ENCODE results near the gene PLK1.

DNA sequence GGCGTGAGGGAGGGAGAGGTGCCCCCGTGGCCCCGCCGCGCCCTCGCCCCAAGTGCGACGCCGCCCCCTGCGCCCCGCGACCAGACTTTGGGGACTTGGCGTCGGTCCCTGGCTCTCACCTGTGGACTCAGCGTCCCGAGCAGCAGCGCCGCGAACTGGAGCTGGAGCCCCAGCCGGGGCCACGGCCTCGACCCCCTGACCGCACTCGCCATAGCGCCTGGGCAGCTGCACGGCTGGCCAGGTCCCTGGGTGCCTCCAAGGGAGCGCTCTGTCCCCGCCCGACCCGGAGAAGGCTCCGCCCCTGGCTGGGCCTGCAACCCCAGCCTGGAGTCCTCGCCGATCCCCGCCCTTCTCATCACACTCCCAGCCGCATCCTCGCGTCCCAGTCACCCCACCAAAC, 34.3 kb downstream of the PLK1 start, which contains the start of gene ERN2:
- TF ChIP-seq, protein P1, sequence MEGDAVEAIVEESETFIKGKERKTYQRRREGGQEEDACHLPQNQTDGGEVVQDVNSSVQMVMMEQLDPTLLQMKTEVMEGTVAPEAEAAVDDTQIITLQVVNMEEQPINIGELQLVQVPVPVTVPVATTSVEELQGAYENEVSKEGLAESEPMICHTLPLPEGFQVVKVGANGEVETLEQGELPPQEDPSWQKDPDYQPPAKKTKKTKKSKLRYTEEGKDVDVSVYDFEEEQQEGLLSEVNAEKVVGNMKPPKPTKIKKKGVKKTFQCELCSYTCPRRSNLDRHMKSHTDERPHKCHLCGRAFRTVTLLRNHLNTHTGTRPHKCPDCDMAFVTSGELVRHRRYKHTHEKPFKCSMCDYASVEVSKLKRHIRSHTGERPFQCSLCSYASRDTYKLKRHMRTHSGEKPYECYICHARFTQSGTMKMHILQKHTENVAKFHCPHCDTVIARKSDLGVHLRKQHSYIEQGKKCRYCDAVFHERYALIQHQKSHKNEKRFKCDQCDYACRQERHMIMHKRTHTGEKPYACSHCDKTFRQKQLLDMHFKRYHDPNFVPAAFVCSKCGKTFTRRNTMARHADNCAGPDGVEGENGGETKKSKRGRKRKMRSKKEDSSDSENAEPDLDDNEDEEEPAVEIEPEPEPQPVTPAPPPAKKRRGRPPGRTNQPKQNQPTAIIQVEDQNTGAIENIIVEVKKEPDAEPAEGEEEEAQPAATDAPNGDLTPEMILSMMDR (conservative IDR thresholded peaks at IDR 0.05; ENCODE audit: low read length) = no peak
- no peak for TF ChIP-seq EZH2phosphoT487 (IDR thresholded peaks at IDR 0.05; ENCODE audit: borderline replicate concordance)
